Activated CD4-positive, alpha-beta T cell treated with anti-CD3 and anti-CD28 coated beads, Interleukin-2, amount 50 U/mL, for 48 hours (primary cell): ENCODE data around the gene LMF1.
"Not testable (repeated sequence)": the region's sequence is repeated elsewhere in the genome, so short reads cannot be mapped to it uniquely, and the experiment has no call there.

Source experiments
- DNase-seq, 2 experiments: peaks; one replicate each; pipeline ENCODE4 v3.0.0-alpha.2; 2020

Gene LMF1

DNA sequence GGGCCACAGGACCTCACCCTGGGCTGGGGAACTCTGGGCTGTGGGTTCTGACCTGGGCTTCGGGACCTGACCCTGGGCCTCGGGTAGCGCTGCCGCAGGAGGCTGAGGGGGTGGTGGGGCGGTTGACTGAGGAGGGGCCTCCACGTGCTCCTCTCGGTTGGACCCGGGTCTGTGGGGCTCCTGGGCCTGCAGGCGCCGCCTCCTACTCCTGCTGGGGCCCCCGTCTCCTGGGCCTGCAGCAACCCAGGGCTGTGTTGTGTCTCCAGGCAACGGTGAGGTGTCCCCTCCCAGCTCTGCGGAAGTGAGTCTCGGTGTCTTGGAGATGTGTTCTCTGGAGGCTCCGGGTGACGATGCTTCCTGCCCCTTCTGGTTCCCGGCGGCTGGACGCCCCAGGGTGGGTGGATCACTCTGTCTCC lies 128.7 kb downstream of the LMF1 start:
- no peak for DNase-seq

DNA sequence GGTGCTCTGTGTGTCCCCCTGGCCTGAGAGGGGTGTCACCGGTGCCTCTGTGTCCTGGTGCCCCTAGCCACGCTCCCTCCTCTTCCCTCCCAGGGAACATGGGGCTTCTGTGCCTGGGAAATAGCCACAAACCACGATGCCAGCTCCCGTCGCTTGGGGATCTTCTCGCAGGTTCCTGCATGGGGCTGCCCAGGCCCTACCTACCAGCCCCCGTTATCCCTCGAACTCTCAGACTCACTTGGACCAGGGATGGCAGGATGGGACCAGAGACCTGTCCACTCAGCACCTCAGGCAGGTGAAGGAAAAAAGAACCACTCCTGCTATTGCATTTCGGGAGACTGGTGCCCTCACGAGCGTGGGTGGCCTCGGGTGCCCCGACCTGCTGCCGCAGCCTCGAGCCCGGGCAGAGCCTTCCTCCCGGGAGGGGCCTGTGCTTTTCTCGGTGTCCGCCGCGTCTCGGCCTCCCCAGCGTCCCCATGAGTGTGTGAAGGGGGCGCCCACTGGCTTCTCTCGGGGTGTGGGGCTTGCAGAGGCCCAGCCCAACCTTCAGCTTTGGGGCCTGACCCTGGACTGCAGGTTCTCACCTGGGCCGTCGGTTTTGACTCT lies 129.2 kb downstream of the LMF1 start:
- DNase-seq = no peak

DNA sequence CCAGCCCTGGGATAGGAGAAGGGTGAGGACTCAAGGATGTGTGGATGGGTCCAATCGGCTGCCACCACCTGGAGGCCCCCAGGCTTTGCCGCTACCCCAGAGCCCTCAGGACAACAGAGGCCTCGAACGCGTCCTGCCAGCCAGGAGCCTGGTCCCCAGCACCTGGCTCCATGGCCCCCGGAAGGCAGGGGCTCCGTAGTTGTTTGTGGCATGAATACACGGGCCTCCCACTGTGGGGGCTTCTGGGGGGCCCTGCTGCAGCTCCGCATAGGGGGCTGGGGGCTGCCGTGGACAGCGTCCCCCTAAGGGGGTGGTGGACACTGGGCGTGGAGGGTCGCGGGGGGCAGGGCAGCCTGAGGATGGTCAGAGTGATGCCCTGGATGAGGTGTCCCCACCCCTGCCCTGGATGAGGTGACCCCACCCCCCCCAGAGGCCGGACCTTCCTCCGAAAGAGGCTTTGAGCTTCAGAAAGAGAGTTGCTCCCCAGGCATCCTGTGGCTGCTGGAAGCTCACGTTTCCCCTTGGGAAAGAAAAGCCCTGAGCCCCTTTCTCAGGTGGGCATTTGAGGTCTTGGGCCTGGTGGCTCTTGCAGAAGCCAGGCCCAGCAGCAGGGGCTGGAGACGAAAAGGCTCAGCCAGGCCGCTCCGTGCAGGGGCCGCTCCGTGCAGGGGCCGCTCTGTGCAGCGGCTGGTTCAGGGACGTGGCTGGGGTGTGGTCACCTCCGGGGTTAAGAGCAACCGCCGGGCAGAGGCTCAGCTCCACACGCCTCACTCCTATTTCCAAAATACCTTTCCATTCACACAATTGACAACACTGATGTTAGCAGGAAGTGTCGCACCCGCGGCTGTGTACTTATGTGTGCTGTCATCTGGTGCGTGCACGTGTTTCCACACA lies 130.0 kb downstream of the LMF1 start:
- no peak for DNase-seq

DNA sequence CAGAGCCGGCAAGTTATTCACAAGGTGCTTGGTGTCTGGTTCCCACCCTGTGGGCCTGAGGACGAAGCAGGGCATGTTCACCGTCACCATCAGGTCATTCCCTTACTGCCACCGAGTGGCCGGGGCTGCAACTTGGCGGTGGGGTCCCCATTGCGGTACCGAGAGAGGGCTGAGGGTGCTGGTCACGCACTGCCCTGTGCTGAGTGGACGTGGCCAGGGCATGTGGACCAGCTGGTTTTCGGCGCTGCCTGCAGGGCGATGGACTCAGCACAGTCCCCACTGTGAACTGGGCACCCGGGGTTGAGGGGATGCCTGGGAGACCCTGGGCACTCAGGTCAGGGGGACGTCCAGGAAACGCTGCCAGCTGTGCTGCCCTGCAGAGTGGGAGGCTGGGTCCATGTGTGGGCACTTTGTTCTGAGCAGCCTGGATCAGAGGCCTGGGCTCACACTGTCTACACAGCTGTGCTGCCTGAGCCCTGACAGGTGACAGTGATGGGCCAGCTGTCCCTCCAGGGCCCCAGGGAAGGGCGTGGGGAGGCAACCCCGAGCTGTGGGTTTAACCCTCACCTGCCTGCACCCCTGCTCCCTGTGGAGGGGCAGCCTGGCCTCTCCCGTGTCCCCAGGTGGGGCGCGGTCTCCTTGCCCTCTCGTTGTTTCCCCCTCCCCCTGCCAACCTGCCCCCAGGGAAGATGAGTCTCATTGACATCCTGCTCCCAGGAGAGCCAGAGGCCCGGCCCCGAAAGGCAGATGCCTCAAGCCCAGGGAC lies 131.0 kb downstream of the LMF1 start:
- no peak for DNase-seq

- DNase-seq = no peak
These were observed 132.0 kb downstream of the LMF1 start for GRCh38 chr16:838741-839140.

- DNase-seq = not testable (repeated sequence)
These were observed 134.0 kb downstream of the LMF1 start for GRCh38 chr16:836822-837221.

DNA sequence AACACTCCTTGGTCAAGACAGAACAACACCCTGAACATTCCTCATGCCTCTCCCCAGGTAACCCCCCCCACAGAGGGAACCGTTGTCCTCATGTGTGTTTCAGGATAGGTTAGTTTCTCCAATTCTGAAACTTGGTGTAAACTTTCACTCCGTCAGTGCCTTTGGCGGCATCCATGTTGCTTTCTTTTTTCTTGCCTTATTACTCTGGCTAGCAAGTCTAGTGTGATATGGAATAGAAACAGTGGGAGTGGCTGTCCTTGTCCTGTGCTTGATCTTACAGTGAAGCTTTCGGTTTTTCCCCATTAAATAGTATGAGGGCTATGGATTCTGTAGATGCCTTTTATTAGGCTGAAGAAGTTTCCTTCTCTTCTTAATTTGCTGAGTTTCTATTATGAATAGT lies 134.6 kb downstream of the LMF1 start:
- DNase-seq = no peak

DNA sequence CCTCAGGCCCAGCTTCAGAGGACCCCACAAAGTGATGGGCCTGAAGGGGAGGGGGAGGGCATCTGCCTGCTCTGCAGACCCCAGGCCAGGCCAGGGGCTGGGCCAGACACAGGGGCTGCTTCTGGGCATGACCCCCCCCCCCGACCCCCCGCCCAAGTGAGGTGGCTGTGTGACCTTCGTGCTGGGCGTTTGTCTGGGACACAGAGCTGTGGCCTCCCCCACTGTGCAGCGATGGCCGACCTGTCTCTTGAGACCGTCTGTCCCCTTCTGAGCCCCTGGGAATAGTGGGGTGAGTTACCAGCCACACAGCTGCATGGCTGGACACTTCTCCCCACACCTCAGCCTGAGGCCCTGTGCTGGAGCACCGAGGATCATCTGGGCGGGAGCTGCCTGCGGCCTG lies 135.4 kb downstream of the LMF1 start:
- no peak for DNase-seq

DNA sequence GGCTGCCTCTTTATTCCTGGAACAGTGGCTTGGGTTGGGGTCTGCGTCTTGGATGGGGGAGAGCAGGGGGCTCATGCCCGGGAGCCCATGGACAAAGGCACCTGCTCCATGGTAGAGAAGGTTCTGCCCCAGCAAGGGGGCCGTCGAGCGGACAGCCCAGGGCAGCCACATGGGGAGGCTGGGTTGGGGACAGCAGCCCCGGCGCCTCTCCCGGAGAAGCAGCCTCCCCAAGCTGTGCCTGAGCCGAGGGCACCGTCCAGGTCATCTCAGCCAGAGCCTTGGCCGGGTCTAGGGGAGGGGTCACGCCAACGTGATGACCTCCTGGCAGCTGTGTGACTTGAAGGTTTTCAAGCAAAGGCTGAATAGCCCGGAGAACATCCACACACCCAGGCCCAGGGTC lies 137.4 kb downstream of the LMF1 start:
- no peak for DNase-seq

- DNase-seq = no peak
These were observed 138.0 kb downstream of the LMF1 start for GRCh38 chr16:832652-833336.

GRCh38 chr16:831571-832413 lies 139.0 kb downstream of the LMF1 start:
- no peak for DNase-seq

- DNase-seq = no peak
These were observed 139.8 kb downstream of the LMF1 start for GRCh38 chr16:830871-831570.

- DNase-seq = no peak
These were observed 140.5 kb downstream of the LMF1 start for GRCh38 chr16:830107-830870.

GRCh38 chr16:828891-829290 lies 141.9 kb downstream of the LMF1 start:
- DNase-seq = no peak

- DNase-seq = no peak
These were observed 143.3 kb downstream of the LMF1 start for GRCh38 chr16:827513-827912.

- DNase-seq = no peak
These were observed 145.3 kb downstream of the LMF1 start for GRCh38 chr16:825341-826061.

- DNase-seq = no peak
These were observed 146.2 kb downstream of the LMF1 start for GRCh38 chr16:824601-825000.

GRCh38 chr16:824194-824593 lies 146.6 kb downstream of the LMF1 start:
- DNase-seq = no peak

- DNase-seq = no peak
These were observed 147.9 kb downstream of the LMF1 start for GRCh38 chr16:822909-823297.
